Measurements from ENCODE around the gene NUDT21.

The NUDT21 gene

DNA sequence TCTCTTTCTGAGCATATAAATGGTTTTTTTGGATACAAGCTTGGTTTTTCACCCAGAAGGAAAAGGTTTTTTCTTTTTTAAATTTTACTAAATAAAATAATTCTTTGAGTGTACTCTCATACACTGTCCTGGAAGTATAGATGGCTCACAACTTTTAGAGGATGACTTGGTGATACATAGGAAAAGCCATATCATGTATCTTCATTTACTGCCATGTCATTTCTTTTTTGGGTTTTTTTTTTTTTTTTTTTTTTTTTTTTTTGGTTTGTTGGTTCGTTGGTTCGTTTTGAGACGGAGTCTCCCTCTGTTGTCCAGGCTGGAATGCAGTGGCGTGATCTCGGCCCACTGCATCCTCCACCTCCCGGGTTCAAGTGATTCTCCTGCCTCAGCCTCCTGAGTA, 12.0 kb upstream of the NUDT21 start:
- FAIRE-seq (no peak), DNase-seq (ENCODE audit: insufficient read length, low spot score) (no peak)

DNA sequence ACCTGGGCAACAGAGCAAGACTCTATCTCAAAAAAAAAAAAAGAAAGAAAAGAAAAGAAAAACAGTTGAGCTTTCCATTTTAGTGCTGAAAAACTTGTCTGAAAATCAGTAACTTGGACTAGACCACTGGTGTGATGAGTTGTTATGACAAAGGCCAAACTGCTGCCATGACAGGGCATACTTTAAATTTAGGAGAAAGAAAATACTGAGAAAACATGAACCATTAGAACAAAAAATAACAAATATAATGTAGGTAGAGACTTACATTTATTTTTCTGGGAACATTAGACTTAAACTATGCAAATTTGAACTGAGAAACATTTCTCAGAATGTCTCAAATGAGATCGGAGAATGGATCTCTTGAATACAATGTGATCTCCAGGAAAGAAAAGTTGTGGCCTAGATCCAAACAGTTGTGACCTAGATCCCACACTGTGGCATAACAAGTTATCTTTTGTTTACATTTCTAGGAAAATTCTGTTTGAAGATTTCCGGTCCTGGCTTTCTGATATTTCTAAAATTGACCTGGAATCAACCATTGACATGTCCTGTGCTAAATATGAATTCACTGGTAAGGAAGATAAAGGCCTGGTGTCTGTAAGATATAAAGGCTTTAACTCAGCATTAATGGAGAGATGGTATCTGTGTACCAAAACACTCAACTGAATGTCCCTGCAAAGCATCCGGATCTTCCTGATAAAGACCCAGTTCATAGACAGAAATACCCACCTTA, 11.1 kb upstream of the NUDT21 start:
- FAIRE-seq (no peak), DNase-seq (ENCODE audit: insufficient read length, low spot score) (no peak)

DNA sequence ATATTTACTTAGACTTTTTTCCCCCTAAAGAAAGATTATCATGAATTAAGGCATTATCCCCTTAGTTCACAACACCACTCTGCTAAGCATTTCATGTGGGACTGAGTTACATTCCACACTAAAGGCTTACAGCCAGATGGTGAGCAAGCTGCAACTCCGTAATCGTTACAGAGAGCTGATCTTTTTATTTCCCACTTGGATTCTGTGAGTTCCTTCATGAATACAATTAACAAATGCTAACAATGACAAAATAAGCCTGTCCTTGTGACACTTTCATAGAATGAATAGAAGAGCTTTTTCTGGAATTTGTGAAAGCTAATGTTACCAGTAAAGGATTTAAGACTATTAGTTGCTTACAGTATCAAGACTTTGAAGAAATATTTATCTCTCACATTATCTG, 9.0 kb upstream of the NUDT21 start:
- no peak for DNase-seq (ENCODE audit: insufficient read length, low spot score)
- FAIRE-seq: no peak

DNA sequence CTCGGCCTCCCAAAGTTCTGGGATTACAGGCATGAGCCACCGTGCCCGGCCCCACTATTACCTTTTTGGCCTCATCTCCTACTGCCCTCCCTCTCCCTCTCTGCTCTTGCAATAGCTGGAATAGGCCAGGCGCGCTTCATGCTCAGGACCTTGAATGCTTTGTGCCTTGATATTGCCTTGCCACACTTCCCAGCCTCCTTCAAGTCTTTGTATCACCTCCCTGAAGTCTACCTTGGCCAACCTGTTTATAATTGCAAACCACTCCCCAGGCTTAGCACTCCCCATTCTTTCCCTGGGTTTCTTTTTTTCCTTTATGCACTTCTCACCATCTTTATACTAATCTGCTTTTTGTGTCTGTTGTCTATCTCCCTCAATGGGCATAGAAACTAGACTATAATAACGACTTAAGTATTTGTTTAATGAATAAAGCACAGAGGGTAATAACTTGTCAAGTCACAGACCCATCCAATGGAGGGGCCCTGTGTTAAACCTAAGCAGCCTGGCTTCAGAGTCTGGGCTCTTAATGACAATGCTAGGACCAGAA, 6.9 kb upstream of the NUDT21 start:
- DNase-seq (ENCODE audit: insufficient read length, low spot score): no peak
- FAIRE-seq: no peak

DNA sequence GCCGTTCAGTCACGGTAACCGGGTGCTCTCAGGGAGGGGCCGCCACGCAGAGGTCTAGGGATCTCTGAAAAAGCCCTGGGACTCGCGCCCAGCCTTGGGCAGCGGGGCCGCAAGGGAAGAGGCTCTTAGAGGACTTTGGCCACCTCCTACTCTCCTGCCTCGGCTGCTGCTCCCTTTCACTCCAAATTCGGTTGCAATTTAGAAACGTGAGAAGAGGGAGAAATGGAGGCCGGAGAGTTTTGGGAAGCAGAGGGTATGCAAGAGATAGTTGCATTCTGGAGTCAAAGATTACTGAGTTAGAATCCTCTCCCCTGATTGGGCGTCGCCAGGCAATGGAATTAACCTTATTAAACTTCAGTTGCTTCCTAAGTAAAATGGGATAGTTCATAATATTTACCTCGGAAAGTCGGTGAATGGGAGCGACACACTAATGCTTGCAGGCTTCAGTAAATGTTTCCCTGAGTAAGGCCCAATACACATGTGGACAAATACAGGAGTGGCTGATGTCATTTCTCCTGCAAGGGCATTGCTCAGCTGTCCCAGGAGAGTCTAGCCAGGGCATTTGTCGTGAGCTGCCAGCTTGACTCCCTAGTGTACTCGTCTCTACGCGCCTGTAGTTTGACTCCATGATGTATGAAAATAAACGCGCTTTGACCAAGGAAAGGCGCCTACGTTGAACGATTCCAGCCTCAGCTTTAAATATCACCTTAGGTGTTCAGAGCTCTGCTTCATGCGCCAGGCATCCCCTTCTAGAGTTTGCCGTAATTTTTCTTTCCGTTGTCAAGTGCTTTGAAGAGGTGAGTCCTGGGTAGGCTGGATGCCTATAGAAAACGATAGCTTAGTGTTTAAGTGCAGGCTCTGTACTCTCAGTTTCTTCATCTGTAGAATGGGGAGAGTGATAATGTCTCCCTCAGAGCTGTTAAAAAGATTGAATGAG, 889 bp upstream of the NUDT21 start:
- peak; percentile 27 for DNase-seq (ENCODE audit: insufficient read length, low spot score)
- no peak for FAIRE-seq

DNA sequence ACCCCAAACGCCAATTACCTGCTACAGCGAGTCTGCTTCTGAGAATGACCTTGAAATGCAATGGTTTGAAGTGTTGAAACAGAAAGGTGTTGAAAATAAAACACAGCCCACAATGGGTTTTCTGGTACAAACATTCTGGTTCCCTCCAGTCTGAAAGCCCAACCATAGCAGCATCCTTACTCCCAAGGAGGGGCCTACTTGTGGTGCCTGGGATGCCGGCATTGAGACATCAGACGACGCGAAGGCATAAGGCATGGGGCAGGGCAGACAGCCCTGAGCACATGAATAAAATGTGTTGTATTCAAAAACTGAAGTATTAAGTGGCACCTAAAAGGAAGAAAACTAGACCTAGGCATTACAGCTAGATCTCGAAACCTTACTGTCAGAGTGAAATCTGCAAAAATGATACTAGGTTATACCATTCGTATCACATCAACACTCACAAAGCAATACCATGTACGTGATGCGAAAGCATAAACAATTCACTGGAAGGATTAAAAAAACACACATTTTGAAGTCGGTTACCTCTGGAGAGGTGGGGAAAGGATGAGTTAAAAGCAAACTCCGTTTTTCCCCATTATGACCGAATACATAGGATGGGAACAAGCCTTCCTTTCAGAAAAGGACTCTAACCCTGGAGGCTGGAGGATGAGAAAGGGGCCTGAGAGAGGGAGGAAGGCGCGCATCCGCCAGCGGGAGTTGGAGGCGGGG, 702 bp downstream of the NUDT21 start:
- FAIRE-seq (no peak), DNase-seq (ENCODE audit: insufficient read length, low spot score) (no peak)

DNA sequence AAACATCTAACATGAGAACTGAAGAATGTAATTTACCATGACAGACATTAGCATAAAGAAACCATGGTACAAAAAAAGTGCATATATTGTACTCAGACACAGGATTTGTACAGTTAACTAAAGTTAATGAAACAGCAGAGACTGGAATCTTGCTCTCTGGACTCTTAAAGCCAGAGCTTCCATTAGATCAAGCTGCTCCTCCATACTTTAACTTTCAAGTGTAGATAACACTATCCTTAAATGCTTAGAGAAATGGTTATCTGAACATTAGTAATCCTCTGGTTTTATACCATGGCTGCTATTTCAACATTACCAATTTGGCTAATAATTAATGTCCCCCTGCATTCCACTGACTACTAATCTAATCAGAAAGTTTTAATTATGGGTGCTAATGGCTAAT, 3.1 kb downstream of the NUDT21 start:
- DNase-seq (ENCODE audit: insufficient read length, low spot score): no peak
- FAIRE-seq: no peak

DNA sequence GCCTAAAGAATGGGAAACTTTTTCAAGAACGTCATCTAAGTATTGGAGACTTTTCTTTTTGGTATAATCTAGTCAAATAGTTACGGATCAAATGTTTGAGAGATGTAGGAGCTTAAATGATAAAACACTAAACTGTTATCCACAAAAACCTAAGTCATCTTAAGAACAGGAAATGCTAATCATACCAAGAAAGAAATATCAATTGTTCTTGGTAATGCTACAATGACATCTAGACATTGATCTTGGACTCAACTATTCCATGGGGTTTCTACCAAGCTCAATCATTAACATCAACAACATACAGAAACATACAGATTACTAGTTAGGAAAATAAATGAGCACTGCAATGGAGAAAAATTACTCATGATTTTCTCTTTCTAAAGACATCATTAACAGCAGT, 3.8 kb downstream of the NUDT21 start:
- no peak for FAIRE-seq
- no peak for DNase-seq (ENCODE audit: insufficient read length, low spot score)

DNA sequence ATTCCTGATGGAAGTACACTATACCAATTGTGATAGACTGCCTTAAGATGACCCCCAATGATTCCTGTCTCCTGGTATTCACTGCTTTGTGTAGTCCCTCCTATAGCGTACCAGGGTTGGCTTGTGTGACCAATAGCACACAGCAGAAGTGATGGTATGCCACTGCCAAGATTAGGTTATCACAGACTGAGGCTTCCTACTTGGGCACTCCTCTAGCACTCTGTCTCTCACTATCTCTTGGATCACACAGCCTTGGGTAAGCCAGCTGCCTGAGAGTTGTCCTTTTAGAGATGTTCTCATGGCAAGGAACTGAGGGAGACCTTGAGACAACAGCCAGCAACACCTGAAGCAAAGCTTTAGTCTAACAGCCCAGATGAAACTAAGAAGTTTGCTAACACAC, 13.1 kb downstream of the NUDT21 start:
- no peak for FAIRE-seq

DNA sequence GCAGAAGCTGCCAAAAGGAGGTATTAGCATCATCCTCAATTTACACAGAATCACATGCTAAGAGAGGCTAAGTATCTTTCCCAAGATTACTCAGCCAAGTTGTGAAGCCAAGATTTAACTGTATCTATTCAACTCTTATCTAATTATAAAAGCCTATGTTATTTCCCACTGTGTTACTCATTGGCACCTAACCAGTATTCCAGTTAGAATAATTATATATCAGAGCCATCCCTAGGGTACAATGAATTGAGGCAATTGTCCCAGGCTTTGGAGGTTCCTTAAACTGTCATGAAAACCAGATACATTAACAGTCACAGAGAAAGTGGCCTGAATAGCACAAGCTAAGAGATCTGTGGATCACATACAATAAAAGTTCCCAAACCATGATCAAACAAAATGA, 14.9 kb downstream of the NUDT21 start:
- DNase-seq (ENCODE audit: insufficient read length, low spot score): no peak
- no peak for FAIRE-seq

More for the DNA sequence above, 13.1 kb downstream of the NUDT21 start:
- no peak for DNase-seq (ENCODE audit: insufficient read length, low spot score)

DNA sequence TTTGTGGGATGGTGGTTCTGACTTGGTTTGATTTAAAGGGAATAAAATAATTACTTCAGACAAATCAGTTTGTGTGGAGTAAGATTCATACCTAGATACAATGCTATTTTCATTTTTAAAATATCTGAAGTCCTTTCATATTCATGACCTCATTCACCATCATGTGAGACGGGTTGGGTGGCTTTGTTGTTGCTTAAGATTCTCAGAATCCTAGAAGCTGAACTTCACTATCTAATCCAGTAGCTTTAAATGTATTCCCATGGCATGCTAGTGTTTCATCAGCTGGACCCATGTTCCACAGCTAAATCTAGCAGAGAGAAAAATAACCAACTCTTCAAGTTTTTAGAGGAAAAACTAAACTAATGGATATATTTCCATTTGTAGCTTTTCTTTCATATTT, 23.0 kb downstream of the NUDT21 start:
- FAIRE-seq (no peak), DNase-seq (ENCODE audit: insufficient read length, low spot score) (no peak)

DNA sequence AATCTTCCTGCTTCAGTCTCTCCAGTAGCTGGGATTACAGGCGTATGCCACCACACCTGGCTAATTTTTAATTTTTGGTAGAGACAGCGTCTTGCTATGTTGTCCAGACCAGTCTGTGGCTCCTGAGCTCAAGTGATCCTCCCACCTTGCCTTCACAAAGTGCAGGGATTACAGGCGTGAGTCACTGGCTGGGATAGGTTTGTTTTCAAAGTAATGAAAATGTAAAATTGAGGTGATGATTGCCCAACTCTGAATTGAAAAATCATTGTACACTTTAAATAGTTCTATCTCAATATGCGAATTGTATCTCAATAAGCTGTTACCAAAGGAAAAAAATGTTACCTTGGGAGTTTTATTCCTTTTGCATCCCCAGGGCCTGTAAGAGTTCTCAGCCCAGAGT, 24.5 kb downstream of the NUDT21 start:
- DNase-seq (ENCODE audit: insufficient read length, low spot score): no peak
- FAIRE-seq: no peak

DNA sequence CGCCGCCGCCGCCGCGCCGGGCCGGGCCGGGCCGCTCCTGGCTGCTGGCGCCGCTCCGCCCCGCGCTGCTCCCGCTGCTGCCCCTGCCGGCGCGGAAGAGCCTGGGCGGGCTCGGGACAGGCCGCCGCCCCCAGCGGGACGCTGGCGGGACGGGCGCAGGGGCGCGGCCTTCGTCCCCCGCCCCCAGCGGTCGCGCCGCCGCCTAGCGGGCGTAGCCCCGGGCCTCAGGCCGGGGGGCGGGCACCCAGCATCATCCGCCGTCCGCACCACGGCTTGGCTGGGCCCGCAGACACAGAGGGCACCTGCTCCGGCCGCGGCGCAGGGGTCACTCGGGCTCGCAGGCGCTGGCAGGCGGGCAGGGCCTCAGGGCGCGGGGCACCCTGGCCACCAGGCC, 25.7 kb downstream of the NUDT21 start, which contains the start of gene AMFR:
Gene AMFR (minus strand): TSS at position 107 of the 394 bp plus-strand sequence. CDS start 218 bp downstream, outside the sequence.
- FAIRE-seq (peak; percentile 90), DNase-seq (ENCODE audit: insufficient read length, low spot score) (peak; percentile 71)

DNA sequence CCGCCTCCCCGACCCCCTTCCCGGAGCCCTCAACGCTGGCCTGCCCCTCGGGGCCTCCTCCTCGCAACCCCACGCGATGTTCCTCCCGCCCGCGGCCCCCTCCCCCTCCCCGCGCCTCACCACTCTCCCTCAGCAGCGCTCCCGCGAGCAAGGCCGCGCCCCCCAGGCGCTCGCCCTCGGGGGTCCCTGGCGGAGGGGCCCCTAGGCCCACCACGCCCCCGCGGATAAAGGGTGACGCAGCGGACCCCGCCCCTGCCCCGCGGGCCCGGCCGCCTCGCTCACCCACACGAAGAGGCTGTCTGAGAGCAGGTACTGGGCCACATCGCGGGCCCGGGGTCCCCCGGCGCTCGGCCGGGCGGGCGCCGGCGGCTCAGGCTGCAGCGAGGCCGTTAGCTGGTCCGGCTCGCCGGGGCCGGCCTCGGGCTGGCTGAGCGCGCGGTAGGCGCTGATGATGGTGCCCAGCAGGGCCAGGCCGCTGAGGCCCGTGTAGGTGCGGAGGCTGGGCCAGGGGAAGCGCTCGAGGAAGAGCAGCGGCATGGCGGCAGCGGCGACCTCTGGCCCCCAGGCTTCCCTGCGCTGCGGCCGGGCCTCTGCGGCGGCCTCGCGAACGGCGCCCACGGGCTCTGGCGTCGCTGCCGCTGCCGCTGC, 26.2 kb downstream of the NUDT21 start:
- DNase-seq (ENCODE audit: insufficient read length, low spot score) (peak; percentile 25), FAIRE-seq (no peak)

DNA sequence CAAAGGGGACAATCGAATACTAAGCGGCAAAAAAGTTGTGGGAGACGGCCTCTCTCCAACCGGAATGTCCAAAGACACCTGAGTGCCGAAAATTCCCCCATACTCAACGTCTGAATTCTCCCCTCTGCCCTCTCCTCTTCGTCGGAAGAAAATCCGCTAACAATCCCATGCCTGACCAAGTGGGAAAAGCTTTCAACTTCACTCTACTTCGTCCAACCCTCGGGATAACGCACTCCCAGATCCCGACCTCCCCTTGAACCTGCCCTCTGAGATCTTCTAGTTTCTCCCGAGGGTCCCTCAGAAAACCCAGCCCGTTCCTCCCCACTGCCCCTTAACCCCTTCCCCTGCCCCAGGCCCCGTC, 26.7 kb downstream of the NUDT21 start:
- DNase-seq (ENCODE audit: insufficient read length, low spot score) (no peak), FAIRE-seq (no peak)

DNA sequence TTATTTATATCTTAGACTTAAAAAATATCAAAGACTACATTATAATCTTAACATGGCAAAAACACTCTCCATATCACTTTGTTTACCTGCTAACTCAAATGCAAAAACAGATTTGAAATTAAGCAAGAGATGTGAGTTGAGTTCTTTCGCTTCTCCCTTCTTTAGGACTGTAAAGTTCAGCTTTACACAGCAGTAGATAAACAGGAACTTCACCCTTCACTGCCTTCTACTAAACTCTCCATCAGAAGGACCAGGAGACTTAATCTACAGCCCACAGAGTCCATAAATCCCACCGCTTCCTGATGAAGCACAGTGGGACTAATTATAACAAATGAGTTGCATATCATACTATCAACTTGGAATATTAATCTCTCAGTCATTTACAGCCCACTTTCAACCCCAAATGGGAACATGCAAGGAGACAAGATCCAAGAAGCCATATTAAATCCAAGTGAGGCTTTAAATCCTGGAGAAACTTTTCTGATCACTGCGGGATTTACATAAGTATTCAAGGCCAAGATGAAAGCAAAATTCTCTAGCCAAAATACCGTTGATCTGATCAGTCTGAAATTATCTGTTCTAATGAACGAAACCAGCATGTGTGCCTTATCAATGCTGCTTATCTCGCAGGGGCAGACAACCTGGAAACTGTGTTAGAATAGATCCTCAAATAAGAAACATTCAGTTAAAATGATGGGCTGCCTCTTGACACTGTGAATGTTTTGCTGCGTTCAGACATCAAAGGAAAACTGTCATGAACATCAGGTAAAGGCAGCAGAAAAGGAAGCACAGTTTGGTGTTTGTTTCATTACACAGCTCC, 27.3 kb downstream of the NUDT21 start:
- no peak for DNase-seq (ENCODE audit: insufficient read length, low spot score)
- FAIRE-seq: no peak

DNA sequence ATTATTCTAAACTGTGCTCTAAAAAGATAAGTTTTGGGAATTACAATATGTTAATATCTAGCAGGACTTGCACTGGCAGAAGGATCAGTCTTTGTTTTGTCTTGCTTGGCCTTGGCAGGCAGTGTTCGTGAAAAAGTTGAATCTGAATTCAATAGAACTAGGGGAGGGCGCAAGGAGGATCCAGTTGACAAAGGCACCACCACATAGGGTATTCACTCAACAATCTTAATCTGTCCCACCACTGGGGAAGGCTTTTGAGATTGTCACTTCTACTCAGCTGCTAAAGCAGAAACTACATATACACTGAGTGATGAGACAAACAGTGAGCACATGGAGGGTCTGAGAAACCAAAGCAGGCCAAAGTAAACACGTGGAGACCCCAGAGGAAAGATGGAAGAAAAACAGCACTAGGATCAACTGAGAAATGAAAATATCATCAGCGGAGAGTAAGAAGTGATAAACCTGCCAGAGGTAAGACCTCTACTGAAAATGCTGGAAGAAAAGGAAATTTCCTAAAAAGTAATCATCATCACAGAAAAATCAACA, 28.2 kb downstream of the NUDT21 start:
- DNase-seq (ENCODE audit: insufficient read length, low spot score): no peak
- no peak for FAIRE-seq

DNA sequence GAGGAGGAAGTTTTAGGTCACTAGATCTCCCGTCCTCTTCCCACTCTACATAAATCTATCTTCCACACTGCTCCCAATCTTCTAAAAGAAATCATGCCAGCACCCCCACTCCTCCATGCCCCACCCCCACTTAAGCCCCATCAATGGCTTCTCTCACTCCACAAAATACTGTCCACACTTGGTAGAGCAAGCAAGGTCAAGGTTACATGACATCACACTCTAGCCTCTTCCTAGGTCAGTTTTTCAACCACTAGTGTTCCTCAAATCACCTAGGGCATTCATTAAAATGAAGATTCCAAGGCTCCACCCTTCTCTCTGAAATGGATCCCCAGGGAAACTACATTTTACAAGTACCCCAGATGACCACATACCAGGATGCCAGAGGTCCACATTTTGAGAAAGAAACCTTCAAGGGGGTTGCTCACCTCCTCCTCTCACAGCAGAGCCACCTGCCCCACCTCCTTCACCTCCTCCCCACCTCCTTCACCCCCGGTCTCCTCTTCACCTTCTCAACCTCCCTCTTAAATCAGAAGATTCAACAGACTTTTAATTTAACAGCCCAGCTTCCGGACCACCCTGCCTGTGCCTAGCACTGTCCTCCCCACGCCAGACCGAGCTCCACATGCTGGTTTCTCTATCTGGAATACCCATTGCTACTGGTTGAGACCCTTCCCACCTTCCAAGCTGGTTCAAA, 29.0 kb downstream of the NUDT21 start:
- no peak for DNase-seq (ENCODE audit: insufficient read length, low spot score)
- no peak for FAIRE-seq

DNA sequence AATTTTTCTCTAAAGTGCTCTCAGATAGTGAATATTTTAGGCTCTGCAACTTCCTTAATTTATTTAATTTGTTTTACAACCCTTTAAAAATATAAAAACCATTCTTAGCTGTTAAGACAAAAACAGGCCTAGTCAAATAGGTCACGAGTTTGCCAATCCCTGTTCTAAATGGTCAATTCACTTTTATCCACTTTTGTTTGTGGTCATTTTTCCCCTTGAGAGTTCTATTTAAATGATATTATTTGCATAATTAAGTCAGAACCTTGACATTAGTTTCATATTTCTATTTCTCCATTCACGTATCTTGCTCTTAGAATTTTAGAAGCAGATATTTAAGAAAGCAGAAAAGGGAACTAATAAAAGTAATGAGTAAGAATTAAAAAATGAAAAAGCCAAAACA, 29.8 kb downstream of the NUDT21 start:
- no peak for FAIRE-seq
- DNase-seq (ENCODE audit: insufficient read length, low spot score): no peak

Measured in HTR-8/SVneo (cell line).